ENCODE results near the gene NEK1.

DNA sequence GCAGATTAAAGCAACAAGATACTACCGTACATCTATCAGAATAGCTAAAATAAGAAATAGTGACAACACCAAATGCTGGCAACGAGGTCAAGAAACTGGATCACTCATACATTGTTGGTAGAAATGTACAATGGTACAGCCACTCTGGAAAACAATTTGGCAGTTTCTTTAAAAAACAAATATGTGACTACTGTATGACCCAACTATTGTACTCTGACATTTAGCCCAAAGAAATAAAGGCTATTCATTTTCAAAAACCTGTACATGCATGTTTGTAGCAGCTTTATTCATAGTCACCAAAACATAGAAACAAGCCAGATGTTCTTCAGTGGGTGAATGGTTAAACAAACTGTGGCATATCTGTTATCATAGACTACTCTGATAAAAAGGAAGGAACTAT lies 16.2 kb upstream of the NEK1 start:
- TF ChIP-seq, protein P1, sequence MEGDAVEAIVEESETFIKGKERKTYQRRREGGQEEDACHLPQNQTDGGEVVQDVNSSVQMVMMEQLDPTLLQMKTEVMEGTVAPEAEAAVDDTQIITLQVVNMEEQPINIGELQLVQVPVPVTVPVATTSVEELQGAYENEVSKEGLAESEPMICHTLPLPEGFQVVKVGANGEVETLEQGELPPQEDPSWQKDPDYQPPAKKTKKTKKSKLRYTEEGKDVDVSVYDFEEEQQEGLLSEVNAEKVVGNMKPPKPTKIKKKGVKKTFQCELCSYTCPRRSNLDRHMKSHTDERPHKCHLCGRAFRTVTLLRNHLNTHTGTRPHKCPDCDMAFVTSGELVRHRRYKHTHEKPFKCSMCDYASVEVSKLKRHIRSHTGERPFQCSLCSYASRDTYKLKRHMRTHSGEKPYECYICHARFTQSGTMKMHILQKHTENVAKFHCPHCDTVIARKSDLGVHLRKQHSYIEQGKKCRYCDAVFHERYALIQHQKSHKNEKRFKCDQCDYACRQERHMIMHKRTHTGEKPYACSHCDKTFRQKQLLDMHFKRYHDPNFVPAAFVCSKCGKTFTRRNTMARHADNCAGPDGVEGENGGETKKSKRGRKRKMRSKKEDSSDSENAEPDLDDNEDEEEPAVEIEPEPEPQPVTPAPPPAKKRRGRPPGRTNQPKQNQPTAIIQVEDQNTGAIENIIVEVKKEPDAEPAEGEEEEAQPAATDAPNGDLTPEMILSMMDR (conservative IDR thresholded peaks at IDR 0.05 in 1 of 2, IDR thresholded peaks at IDR 0.05 in 1 of 2; ENCODE audit: extremely low read depth in 1 of 2, insufficient read depth in 1 of 2, low read depth in 1 of 2, low read length in 2 of 2), result no peak
- TF ChIP-seq EZH2 (IDR thresholded peaks at IDR 0.05; ENCODE audit: borderline replicate concordance, low read length), result no peak
